Colonic mucosa (tissue), 4 donors: ENCODE results near the gene TCTA. TPM values are rescaled to one million over a fixed set of nuclear protein-coding genes. Genes with fewer than 3 reads are reported as not detected.

Experiments
- DNase-seq: peaks from one replicate; pipeline ENCODE4 v3.0.0-alpha.2; 2020
- H3K27ac ChIP-seq: fragments of 200-600 bp; one replicate; pipeline ENCODE4 v1.8.0; 2021
- H3K27me3 ChIP-seq: fragments of 200-600 bp; one replicate; pipeline ENCODE4 v1.8.0; 2021
- H3K36me3 ChIP-seq: fragments of 200-600 bp; one replicate; pipeline ENCODE4 v1.8.0; 2021
- H3K4me1 ChIP-seq: fragments of 200-600 bp; one replicate; pipeline ENCODE4 v1.8.0; 2021; ENCODE audit warnings: mild to moderate bottlenecking
- H3K4me3 ChIP-seq: fragments of 200-600 bp; one replicate; pipeline ENCODE4 v1.8.0; 2021
- H3K9ac ChIP-seq, 2 donors: one replicate each; pipeline ENCODE4 v1.7.0; 2013; ENCODE audit warnings: control low read depth in 2 of 2, low read depth in 2 of 2, low read length in 2 of 2
- H3K9me3 ChIP-seq: fragments of 200-600 bp; one replicate; pipeline ENCODE4 v1.8.0; 2021
- CTCF ChIP-seq: fragments of 200-600 bp; IDR thresholded peaks from one replicate; pipeline ENCODE4 v1.8.0; 2022; ENCODE audit warnings: antibody characterized with exemption, mild to moderate bottlenecking
- intact Hi-C: fragments of 100-400 bp; cut with DNase I; formaldehyde crosslinking; loops from one replicate; pipeline ENCODE4 v1.14.1; 2022
- total RNA-seq, 2 donors: library from RNA; stranded (reverse); fragmentation: NEBNext Ultra II Directional in 1 of 2; extraction: Animal tissue kit (Norgen Biotek cat#: 25700) in 1 of 2; gene quantifications; one replicate each; pipeline ENCODE4 v1.2.1, GENCODE V29; 2021
- donor health status: healthy.
- donor health status: DM: no; HTN: no; CAD: no.
- donor health status: DM: no; HTN: no; CAD: no.

TCTA gene
- total RNA-seq, 2 donors from 2014 or later = 35.0 to 37.6 TPM

- Histone ChIP-seq H3K9me3 (no peaks in the 10 kb centered on the region), H3K4me1 (no peaks in the 10 kb centered on the region), H3K36me3 (no peaks in the 10 kb centered on the region), H3K4me3 (no peak overlapping the region), H3K9ac (no peak overlapping the region), H3K27ac (no peak overlapping the region), H3K27me3 (no peaks in the 10 kb centered on the region)
- intact Hi-C loops = loop anchor here (5.0 kb wide), 1 partner anchor 278 kb away; no protein-coding TSS in a partner anchor
- no peak for DNase-seq
- TF ChIP-seq CTCF = no peak
These were observed 42.9 kb downstream of the TCTA start for GRCh38 chr3:49454898-49455681.

- DNase-seq = no peak
- no peak for TF ChIP-seq CTCF
- Histone ChIP-seq H3K4me1 (peaks cover 3% of the 10 kb centered on the region), H3K27ac (no peak overlapping the region), H3K27me3 (no peaks in the 10 kb centered on the region), H3K4me3 (no peak overlapping the region), H3K9me3 (no peaks in the 10 kb centered on the region), H3K36me3 (no peaks in the 10 kb centered on the region), H3K9ac (no peak overlapping the region)
- intact Hi-C loops = loop anchor here (5.0 kb wide), 1 partner anchor 279 kb away; no protein-coding TSS in a partner anchor
These were observed 44.2 kb downstream of the TCTA start for GRCh38 chr3:49456466-49456865.

GRCh38 chr3:49460188-49460890 lies 48.1 kb downstream of the TCTA start:
- no peaks in the 10 kb centered on the region for H3K36me3 ChIP-seq
- H3K27me3 ChIP-seq = no peaks in the 10 kb centered on the region
- no peaks in the 10 kb centered on the region for H3K9me3 ChIP-seq
- no peak overlapping the region for H3K9ac ChIP-seq
- no peak for DNase-seq
- H3K4me1 ChIP-seq = peaks cover 6% of the 10 kb centered on the region
- H3K27ac ChIP-seq = no peak overlapping the region
- H3K4me3 ChIP-seq = no peak overlapping the region
- intact Hi-C loops = loop anchor here (10.0 kb wide), 1 partner anchor 46 kb away; the partner anchor contains the start of genes RHOA and TCTA
- TF ChIP-seq CTCF = no peak

- no peaks in the 10 kb centered on the region for H3K27me3 ChIP-seq
- H3K4me3 ChIP-seq = no peak overlapping the region
- H3K9me3 ChIP-seq = no peaks in the 10 kb centered on the region
- TF ChIP-seq CTCF = no peak
- no peaks in the 10 kb centered on the region for H3K36me3 ChIP-seq
- H3K4me1 ChIP-seq = peaks cover 10% of the 10 kb centered on the region
- intact Hi-C loops = loop anchor here (10.0 kb wide), 1 partner anchor 46 kb away; the partner anchor contains the start of genes RHOA and TCTA
- H3K27ac ChIP-seq = no peak overlapping the region
- no peak overlapping the region for H3K9ac ChIP-seq
- no peak for DNase-seq
These were observed 48.7 kb downstream of the TCTA start for GRCh38 chr3:49460956-49461355.

GRCh38 chr3:49461443-49462171 lies 49.4 kb downstream of the TCTA start:
- peaks cover 10% of the 10 kb centered on the region for H3K4me1 ChIP-seq
- DNase-seq = no peak
- no peak overlapping the region for H3K27ac ChIP-seq
- no peaks in the 10 kb centered on the region for H3K9me3 ChIP-seq
- no peak overlapping the region for H3K4me3 ChIP-seq
- intact Hi-C loops = loop anchor here (10.0 kb wide), 1 partner anchor 47 kb away; the partner anchor contains the start of genes RHOA and TCTA
- H3K9ac ChIP-seq = no peak overlapping the region
- no peaks in the 10 kb centered on the region for H3K27me3 ChIP-seq
- TF ChIP-seq CTCF = no peak
- no peaks in the 10 kb centered on the region for H3K36me3 ChIP-seq
